AG10803 (cell line): ENCODE data around the gene FBLIM1.
A peak's percentile ranks its signal among the peaks of the same experiment; 100 is the strongest.

Experiments used
- DNase-seq: peaks from one replicate; pipeline ENCODE4 v3.0.0; 2010; ENCODE audit warnings: low read depth
- H3K4me3 ChIP-seq: 2 replicates; pipeline ENCODE4 v1.5.1; 2011; ENCODE audit warnings: mild to moderate bottlenecking, low read length, control low read depth
- TF ChIP-seq, protein P1 (sequence below): conservative IDR thresholded peaks from 2 replicates; pipeline ENCODE4 v1.5.1; 2011; ENCODE audit warnings: mild to moderate bottlenecking, low read length, control low read depth, inconsistent platforms

FBLIM1 gene

GRCh38 chr1:15739745-15740144 lies 18.9 kb upstream of the FBLIM1 start:
- H3K4me3 ChIP-seq: no peak overlapping the region
- DNase-seq: no peak
- TF ChIP-seq, protein P1, sequence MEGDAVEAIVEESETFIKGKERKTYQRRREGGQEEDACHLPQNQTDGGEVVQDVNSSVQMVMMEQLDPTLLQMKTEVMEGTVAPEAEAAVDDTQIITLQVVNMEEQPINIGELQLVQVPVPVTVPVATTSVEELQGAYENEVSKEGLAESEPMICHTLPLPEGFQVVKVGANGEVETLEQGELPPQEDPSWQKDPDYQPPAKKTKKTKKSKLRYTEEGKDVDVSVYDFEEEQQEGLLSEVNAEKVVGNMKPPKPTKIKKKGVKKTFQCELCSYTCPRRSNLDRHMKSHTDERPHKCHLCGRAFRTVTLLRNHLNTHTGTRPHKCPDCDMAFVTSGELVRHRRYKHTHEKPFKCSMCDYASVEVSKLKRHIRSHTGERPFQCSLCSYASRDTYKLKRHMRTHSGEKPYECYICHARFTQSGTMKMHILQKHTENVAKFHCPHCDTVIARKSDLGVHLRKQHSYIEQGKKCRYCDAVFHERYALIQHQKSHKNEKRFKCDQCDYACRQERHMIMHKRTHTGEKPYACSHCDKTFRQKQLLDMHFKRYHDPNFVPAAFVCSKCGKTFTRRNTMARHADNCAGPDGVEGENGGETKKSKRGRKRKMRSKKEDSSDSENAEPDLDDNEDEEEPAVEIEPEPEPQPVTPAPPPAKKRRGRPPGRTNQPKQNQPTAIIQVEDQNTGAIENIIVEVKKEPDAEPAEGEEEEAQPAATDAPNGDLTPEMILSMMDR: 0 out of 2 replicates have a peak, but pooled peaks have one; percentile 11

GRCh38 chr1:15740924-15741850 lies 17.4 kb upstream of the FBLIM1 start:
- H3K4me3 ChIP-seq: no peak overlapping the region
- TF ChIP-seq, protein P1: peak; percentile 68

GRCh38 chr1:15742339-15742801 lies 16.2 kb upstream of the FBLIM1 start, which contains the start of gene TMEM82:
Gene TMEM82, plus strand, starts transcription at chr1:15742499. Its CDS starts 61 bp downstream, at chr1:15742560.
- DNase-seq: no peak
- TF ChIP-seq, protein P1: no peak

More at GRCh38 chr1:15740924-15741850, 17.4 kb upstream of the FBLIM1 start:
- DNase-seq: peak; percentile 48

GRCh38 chr1:15744122-15744679 lies 14.4 kb upstream of the FBLIM1 start:
- H3K4me3 ChIP-seq: no peak overlapping the region
- TF ChIP-seq, protein P1: no peak
- DNase-seq: no peak

More at GRCh38 chr1:15742339-15742801, 16.2 kb upstream of the FBLIM1 start, which contains the start of gene TMEM82:
- no peak within 1 kb of the TSS for H3K4me3 ChIP-seq

- TF ChIP-seq, protein P1: no peak
- no peak overlapping the region for H3K4me3 ChIP-seq
- no peak for DNase-seq
Observed at GRCh38 chr1:15747378-15747777, 11.2 kb upstream of the FBLIM1 start.

GRCh38 chr1:15748264-15748663 lies 10.3 kb upstream of the FBLIM1 start:
- no peak for DNase-seq
- H3K4me3 ChIP-seq: no peak overlapping the region
- TF ChIP-seq, protein P1: no peak
